Activated CD4-positive, alpha-beta T cell treated with anti-CD3 and anti-CD28 coated beads, Interleukin-2, Interleukin-6, amounts not matched to agents 100 ng/mL and 50 ng/mL, durations not matched to agents 16 hours and 8 hours (primary cell): ENCODE data around the gene HSPA1B.
"Not testable (repeated sequence)": the region's sequence is repeated elsewhere in the genome, so short reads cannot be mapped to it uniquely, and the experiment has no call there.

Source experiments
- DNase-seq: peaks from one replicate; pipeline ENCODE4 v3.0.0-alpha.2; 2020

HSPA1B gene

GRCh38 chr6:31860349-31860748, 32.8 kb downstream of the HSPA1B start:
- no peak for DNase-seq

GRCh38 chr6:31861150-31861549, 33.6 kb downstream of the HSPA1B start:
- DNase-seq, result no peak

- no peak for DNase-seq
These were observed 34.4 kb downstream of the HSPA1B start for GRCh38 chr6:31861919-31862343.

GRCh38 chr6:31862344-31863235, 35.1 kb downstream of the HSPA1B start, which contains the start of gene NEU1:
NEU1 (minus strand) TSS chr6:31862821; CDS start chr6:31862776, 45 bp downstream.
- peak; percentile 100 for DNase-seq

GRCh38 chr6:31864123-31864562, 36.6 kb downstream of the HSPA1B start:
- DNase-seq, result not testable (repeated sequence)

GRCh38 chr6:31864818-31865204, 37.3 kb downstream of the HSPA1B start:
- no peak for DNase-seq

GRCh38 chr6:31865205-31866118, 37.9 kb downstream of the HSPA1B start:
- no peak for DNase-seq

- not testable (repeated sequence) for DNase-seq
These were observed 41.1 kb downstream of the HSPA1B start for GRCh38 chr6:31868658-31868971.

GRCh38 chr6:31869343-31869742, 41.8 kb downstream of the HSPA1B start:
- DNase-seq, result no peak

- DNase-seq, result peak; percentile 19
These were observed 42.9 kb downstream of the HSPA1B start for GRCh38 chr6:31870385-31870921.

GRCh38 chr6:31871046-31871659, 43.6 kb downstream of the HSPA1B start:
- no peak for DNase-seq

- no peak for DNase-seq
These were observed 46.6 kb downstream of the HSPA1B start for GRCh38 chr6:31874084-31874670.

GRCh38 chr6:31874836-31875572, 47.5 kb downstream of the HSPA1B start:
- no peak for DNase-seq

- DNase-seq, result no peak
These were observed 48.3 kb downstream of the HSPA1B start for GRCh38 chr6:31875877-31876276.

- no peak for DNase-seq
These were observed 48.8 kb downstream of the HSPA1B start for GRCh38 chr6:31876357-31876756.

GRCh38 chr6:31877125-31877650, 49.6 kb downstream of the HSPA1B start:
- DNase-seq, result no peak

GRCh38 chr6:31877651-31878161, 50.2 kb downstream of the HSPA1B start:
- no peak for DNase-seq

- no peak for DNase-seq
These were observed 50.7 kb downstream of the HSPA1B start for GRCh38 chr6:31878222-31878621.

GRCh38 chr6:31878726-31879125, 51.2 kb downstream of the HSPA1B start, which contains the start of gene SLC44A4:
SLC44A4 (minus strand) TSS chr6:31878997; CDS start chr6:31878980, 17 bp downstream.
- DNase-seq, result no peak

GRCh38 chr6:31879143-31879542, 51.6 kb downstream of the HSPA1B start:
- DNase-seq, result no peak
